ENCODE measurements around the gene MRGPRE. TPM values are rescaled to one million over a fixed set of nuclear protein-coding genes. Genes with fewer than 3 reads are reported as not detected.

Gene MRGPRE
- total RNA-seq, 2 donors from 2014 or later: not detected

DNA sequence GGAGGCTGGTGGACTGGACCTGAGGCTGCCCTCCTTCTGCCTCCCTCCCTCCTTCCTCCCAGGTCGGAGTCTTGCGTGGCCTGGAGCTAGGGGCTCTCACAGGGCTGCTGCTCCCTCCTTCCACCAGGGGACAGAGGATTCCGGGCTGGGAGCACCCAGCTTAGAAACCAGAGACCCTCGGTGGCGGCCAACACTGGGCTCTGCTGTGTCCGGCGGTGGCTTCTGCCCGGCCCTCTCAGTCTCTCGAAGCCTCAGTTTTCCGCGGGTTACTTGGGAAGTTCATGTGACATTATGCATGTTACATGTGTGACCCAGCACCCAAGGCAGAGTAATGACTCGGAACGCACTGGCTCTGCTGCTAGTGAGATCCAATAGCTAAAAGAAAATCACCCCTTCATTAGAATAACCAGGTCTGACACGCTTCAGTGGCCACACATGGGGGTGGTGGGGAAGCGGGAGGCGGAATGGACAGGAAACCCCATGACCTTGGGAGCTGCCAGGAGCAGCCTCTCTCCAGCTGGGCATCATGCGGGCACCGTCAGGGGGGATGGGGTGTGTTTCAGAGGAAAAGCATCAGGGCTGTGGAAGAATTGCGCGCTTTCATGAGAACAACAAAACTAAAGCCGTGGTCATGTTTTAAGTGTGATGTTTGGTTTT, 7.7 kb downstream of the MRGPRE start:
- ATAC-seq (ENCODE audit: insufficient number of reproducible peaks, low FRiP score, low read depth): no peak
- no peak for DNase-seq (ENCODE audit: low spot score)
- Histone ChIP-seq H3K36me3 (no peaks in the 10 kb centered on the region), H3K27me3 (replicated peaks; ENCODE audit: insufficient read depth) (no peaks in the 10 kb centered on the region), H3K27ac (no peak overlapping the region), H3K9me3 (no peaks in the 10 kb centered on the region), H3K4me3 (no peak overlapping the region), H3K4me1 (ENCODE audit: control insufficient read depth in 1 of 2, low read depth in 2 of 2) (no peaks in the 10 kb centered on the region)
- TF ChIP-seq, protein P1, sequence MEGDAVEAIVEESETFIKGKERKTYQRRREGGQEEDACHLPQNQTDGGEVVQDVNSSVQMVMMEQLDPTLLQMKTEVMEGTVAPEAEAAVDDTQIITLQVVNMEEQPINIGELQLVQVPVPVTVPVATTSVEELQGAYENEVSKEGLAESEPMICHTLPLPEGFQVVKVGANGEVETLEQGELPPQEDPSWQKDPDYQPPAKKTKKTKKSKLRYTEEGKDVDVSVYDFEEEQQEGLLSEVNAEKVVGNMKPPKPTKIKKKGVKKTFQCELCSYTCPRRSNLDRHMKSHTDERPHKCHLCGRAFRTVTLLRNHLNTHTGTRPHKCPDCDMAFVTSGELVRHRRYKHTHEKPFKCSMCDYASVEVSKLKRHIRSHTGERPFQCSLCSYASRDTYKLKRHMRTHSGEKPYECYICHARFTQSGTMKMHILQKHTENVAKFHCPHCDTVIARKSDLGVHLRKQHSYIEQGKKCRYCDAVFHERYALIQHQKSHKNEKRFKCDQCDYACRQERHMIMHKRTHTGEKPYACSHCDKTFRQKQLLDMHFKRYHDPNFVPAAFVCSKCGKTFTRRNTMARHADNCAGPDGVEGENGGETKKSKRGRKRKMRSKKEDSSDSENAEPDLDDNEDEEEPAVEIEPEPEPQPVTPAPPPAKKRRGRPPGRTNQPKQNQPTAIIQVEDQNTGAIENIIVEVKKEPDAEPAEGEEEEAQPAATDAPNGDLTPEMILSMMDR (IDR thresholded peaks at IDR 0.05): no peak

DNA sequence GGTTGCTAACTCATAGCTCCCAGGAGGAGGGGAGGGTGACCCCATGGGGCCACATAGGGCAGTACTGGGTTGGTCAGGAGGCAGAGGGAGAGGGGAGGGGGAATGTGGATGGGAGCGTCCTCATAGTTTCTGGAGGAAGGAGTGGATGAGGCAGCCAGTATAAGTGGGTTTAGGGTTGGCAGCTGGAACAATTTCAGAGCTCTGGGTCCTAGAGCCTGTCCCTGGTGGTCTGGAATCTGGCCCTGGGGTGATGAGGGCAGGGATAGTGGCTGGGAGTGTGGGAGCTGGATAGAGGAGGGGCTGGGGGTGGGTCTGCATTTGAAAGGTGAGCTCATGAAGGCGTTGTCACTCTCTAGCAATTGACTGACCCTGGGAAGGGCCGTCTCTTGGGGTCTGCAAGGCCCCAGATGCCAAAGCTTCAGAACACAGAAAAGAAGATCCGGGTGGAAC, 8.3 kb downstream of the MRGPRE start:
- TF ChIP-seq, protein P1 (IDR thresholded peaks at IDR 0.05): no peak
- DNase-seq (ENCODE audit: low spot score) (no peak), ATAC-seq (ENCODE audit: insufficient number of reproducible peaks, low FRiP score, low read depth) (no peak)
- H3K9me3 ChIP-seq: no peaks in the 10 kb centered on the region
- H3K4me3 ChIP-seq: no peak overlapping the region
- H3K27me3 ChIP-seq (replicated peaks; ENCODE audit: insufficient read depth): no peaks in the 10 kb centered on the region
- no peak overlapping the region for H3K27ac ChIP-seq
- no peaks in the 10 kb centered on the region for H3K4me1 ChIP-seq (ENCODE audit: control insufficient read depth in 1 of 2, low read depth in 2 of 2)
- no peaks in the 10 kb centered on the region for H3K36me3 ChIP-seq

DNA sequence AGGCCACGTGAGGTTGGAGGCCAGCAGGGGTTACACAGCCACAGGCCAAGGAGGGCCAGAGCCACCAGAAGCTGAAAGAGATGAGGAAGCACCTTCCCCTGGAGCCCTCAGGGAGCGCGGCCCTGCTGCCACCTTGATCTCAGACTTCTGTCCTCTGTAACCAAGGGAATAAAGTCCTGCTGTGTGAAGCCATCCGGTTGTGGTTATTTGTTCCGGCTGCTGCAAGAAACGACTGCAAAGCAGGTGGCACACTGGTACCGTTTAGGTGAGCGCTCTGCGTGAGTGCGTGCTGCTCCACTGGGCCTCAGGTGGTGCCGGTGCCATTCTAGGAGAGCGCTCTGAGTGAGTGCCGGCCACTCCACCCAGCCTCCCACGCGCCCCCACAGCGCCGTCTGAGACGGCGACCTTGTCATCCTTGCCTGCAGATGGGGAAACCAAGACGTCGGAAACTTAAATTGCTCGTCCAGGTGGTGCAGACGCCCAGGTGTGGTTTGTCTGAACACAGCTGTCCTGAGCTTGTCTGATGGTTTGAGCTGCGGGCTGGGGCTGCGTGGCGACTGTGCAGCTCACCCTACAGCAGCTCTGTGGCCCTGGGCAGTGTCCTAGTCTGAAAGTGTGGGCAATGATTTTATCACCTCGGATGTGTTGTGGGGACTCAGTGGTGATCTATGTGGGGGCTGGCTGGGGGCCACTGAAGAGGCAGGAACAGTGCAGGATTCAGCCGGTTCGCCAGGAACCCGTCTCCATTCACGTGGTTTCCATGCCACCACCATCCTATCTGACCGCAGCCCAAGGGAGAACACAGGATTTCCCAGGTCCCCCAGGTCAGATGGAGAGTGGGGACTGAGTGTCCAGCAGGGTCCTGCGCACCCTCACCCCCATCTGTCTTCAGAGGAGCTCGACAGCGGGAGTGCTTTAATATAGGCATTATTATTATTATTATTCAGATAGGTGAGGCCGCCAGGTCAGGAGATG, 9.0 kb downstream of the MRGPRE start:
- Histone ChIP-seq H3K36me3 (no peaks in the 10 kb centered on the region), H3K9me3 (no peaks in the 10 kb centered on the region), H3K27ac (no peak overlapping the region), H3K4me1 (ENCODE audit: control insufficient read depth in 1 of 2, low read depth in 2 of 2) (no peaks in the 10 kb centered on the region), H3K4me3 (no peak overlapping the region), H3K27me3 (replicated peaks; ENCODE audit: insufficient read depth) (no peaks in the 10 kb centered on the region)
- no peak for DNase-seq (ENCODE audit: low spot score)
- TF ChIP-seq, protein P1 (IDR thresholded peaks at IDR 0.05): no peak
- peak; percentile 3 for ATAC-seq (ENCODE audit: insufficient number of reproducible peaks, low FRiP score, low read depth)

DNA sequence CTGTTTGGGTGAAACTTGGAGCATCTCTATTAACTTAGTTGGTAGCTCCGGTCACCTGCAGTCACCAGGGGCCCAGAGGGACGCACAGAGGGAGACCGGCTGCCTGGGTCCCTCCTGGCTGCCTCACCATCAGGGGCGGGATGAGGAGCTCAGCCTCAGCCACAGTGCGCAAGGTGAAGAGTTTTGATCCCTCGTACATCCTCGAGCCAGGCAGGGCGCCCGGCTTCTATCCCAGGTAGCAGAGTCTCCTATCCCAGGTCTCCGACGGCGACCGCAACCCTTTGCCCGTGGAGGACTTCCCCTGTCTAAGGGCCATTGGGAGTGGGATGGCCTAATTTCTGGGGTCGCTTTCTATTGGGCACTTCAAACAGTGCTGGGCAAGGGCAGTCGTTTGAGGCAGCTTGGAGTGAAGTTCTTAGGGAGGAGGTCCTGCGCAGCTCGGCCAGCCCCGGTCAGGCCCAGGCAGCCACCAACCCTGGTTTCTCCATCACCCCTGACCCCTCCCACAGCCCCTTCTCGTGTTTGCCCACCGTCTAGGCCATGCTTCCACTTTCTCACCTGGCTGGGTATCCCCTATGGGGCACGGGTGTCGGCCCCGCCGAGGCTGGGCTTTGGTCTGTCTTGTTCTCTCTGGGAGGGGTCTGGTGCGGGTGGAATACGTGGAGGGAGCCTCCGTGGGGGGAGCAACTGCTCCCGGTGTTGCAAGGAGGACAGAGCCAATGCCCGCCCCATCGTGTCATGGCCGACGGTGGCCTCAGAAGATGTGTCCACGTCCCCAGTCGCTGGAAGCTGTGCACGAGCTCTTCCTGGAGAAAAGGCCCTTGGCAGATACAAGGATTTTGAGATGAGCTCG, 10.0 kb downstream of the MRGPRE start:
- no peak overlapping the region for H3K27ac ChIP-seq
- no peaks in the 10 kb centered on the region for H3K9me3 ChIP-seq
- H3K27me3 ChIP-seq (replicated peaks; ENCODE audit: insufficient read depth): no peaks in the 10 kb centered on the region
- no peak for DNase-seq (ENCODE audit: low spot score)
- no peak overlapping the region for H3K4me3 ChIP-seq
- TF ChIP-seq, protein P1 (IDR thresholded peaks at IDR 0.05): no peak
- H3K4me1 ChIP-seq (ENCODE audit: control insufficient read depth in 1 of 2, low read depth in 2 of 2): no peaks in the 10 kb centered on the region
- no peaks in the 10 kb centered on the region for H3K36me3 ChIP-seq
- no peak for ATAC-seq (ENCODE audit: insufficient number of reproducible peaks, low FRiP score, low read depth)
